RWPE1 (cell line): ENCODE data around the gene CHST11.

Experiments
- CTCF ChIA-PET: fragments of 350-600 bp; sonication (Branson Sonifier 250); formaldehyde crosslinking; extraction: SDS; loops from one replicate; lab custom pipeline; 2021; lab: Yijun Ruan, JAX
- POLR2A ChIA-PET: fragments of 400-600 bp; formaldehyde crosslinking; extraction: SDS; loops from one replicate; lab custom pipeline; 2020; ENCODE audit warnings: antibody characterized with exemption; ENCODE audit not compliant: low non-redundant PET; lab: Yijun Ruan, JAX
- DNase-seq: peaks from one replicate; pipeline ENCODE4 v3.0.0; 2012; ENCODE audit warnings: low spot score
- H3K27ac ChIP-seq: fragments of 450-650 bp; 2 replicates; pipeline ENCODE4 v1.5.1; 2017
- TF ChIP-seq, protein P1 (sequence below): fragments of 450-650 bp; conservative IDR thresholded peaks from 2 replicates; pipeline ENCODE4 v1.5.1; 2017; ENCODE audit warnings: low read depth, mild to moderate bottlenecking

The CHST11 gene

DNA sequence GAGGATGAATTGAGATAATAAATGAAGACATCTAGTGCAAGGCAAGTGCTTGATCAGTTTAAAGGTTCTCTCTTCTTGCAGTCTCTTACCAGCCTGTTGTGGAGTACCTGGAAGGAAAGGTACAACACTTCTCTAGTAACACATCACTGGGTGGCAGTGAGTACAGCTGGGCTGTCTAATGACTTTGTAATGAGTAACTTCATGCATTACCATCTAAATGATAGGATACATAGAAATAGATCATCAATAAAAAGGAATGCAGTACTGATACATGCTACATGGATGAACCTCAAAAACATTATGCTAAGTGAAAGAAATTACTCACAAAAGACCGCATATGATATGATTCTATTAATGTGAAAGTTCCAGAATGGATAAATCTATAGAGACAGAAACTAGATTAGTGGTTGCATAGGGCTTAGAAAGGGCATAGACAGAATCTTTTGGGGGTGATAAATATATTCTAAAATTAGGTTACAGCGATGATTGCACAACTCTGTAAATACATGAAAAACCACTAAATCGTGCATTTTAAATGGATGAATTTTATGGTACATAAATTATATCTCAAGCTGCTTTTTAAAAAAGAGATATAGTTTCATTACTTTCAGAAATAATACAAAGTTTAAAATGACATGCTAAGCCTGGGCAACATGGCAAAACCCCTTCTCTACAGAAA is 224.4 kb downstream of the CHST11 start:
- no peak for DNase-seq
- POLR2A ChIA-PET, result no interaction called here
- CTCF ChIA-PET, result interaction anchor here (0.6 kb wide), 1 partner anchor 153 kb away, joined by 4 read pairs; no protein-coding TSS in a partner anchor
- H3K27ac ChIP-seq, result no peak overlapping the region
- TF ChIP-seq, protein P1, sequence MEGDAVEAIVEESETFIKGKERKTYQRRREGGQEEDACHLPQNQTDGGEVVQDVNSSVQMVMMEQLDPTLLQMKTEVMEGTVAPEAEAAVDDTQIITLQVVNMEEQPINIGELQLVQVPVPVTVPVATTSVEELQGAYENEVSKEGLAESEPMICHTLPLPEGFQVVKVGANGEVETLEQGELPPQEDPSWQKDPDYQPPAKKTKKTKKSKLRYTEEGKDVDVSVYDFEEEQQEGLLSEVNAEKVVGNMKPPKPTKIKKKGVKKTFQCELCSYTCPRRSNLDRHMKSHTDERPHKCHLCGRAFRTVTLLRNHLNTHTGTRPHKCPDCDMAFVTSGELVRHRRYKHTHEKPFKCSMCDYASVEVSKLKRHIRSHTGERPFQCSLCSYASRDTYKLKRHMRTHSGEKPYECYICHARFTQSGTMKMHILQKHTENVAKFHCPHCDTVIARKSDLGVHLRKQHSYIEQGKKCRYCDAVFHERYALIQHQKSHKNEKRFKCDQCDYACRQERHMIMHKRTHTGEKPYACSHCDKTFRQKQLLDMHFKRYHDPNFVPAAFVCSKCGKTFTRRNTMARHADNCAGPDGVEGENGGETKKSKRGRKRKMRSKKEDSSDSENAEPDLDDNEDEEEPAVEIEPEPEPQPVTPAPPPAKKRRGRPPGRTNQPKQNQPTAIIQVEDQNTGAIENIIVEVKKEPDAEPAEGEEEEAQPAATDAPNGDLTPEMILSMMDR, result no peak

DNA sequence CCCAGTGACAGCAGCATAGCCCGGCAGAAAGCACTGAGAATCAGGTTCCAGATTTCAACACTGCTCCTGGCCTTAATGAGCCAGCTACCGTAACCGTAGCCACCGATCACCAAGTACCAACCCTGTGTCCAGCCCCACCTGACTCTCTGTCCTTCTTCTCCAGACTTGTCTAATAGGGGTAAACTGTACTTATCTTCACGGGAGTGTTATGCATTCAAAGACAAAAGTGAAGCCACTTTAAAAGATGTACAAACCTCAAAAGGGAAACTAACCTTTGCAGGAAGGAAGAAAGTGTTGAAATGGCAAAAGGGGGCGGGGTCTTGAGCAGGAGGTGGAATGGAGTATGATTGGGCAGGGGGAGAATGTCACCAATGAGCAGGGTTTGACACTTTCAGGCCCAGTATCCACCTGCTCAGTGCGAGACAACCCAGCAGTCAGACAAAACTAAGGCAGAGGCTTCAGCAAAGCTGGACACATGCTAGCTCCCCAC is 226.1 kb downstream of the CHST11 start:
- no peak overlapping the region for H3K27ac ChIP-seq
- ChIA-PET POLR2A (no interaction called here), CTCF (no interaction called here)
- TF ChIP-seq, protein P1, result no peak
- DNase-seq, result no peak

- no peak overlapping the region for H3K27ac ChIP-seq
- CTCF ChIA-PET, result no interaction called here
- TF ChIP-seq, protein P1, result no peak
- DNase-seq, result no peak
- POLR2A ChIA-PET, result no interaction called here
These were observed 227.2 kb downstream of the CHST11 start for GRCh38 chr12:104683831-104684503.

GRCh38 chr12:104684884-104685283 is 228.1 kb downstream of the CHST11 start:
- DNase-seq, result no peak
- TF ChIP-seq, protein P1, result no peak
- POLR2A ChIA-PET, result no interaction called here
- H3K27ac ChIP-seq, result no peak overlapping the region
- CTCF ChIA-PET, result interaction anchor here (0.6 kb wide), 1 partner anchor 704 kb away, joined by 3 read pairs; no protein-coding TSS in a partner anchor

DNA sequence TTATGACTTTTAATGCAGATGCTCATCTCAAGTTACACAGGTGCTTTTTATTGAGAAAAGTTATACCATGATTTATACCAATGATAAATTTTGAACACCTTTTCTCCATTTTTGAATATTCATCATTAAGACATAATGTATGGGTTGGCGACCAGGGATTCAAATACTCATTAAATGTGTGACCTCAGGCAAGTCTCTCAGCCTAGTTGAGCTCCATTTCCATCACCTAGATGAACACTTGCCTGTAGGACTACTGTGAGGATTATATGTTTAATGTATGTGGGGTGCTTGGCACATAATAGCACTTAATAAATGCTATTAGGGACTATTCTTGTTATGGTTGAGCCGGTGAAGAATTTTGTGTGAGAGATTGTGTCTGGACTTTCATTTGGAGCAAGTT is 228.6 kb downstream of the CHST11 start:
- POLR2A ChIA-PET, result no interaction called here

GRCh38 chr12:104686196-104686595 is 229.4 kb downstream of the CHST11 start:
- POLR2A ChIA-PET, result no interaction called here
- TF ChIP-seq, protein P1, result no peak
- DNase-seq, result peak; percentile 24
- no peak overlapping the region for H3K27ac ChIP-seq
- CTCF ChIA-PET, result no interaction called here

More for the DNA sequence above, 228.6 kb downstream of the CHST11 start:
- TF ChIP-seq, protein P1, result no peak
- H3K27ac ChIP-seq, result no peak overlapping the region
- CTCF ChIA-PET, result interaction anchor here (0.6 kb wide), 1 partner anchor 705 kb away, joined by 3 read pairs; no protein-coding TSS in a partner anchor
- DNase-seq, result no peak
